AG09309 (cell line): ENCODE results near the gene ASPM.

Experiments
- DNase-seq: peaks from one replicate; pipeline ENCODE4 v3.0.0-alpha.2; 2010; ENCODE audit warnings: low read depth
- H3K4me3 ChIP-seq: 2 replicates; pipeline ENCODE4 v1.5.1; 2011; ENCODE audit warnings: mild to moderate bottlenecking, low read depth, low read length, moderate library complexity; ENCODE audit not compliant: control insufficient read depth
- TF ChIP-seq, protein P1 (sequence below): IDR thresholded peaks from 2 replicates; pipeline ENCODE4 v1.5.1; 2011; ENCODE audit warnings: mild to moderate bottlenecking, low read depth, low read length, inconsistent platforms; ENCODE audit not compliant: insufficient read depth, control insufficient read depth; ENCODE audit errors: missing control alignments

Gene ASPM

DNA sequence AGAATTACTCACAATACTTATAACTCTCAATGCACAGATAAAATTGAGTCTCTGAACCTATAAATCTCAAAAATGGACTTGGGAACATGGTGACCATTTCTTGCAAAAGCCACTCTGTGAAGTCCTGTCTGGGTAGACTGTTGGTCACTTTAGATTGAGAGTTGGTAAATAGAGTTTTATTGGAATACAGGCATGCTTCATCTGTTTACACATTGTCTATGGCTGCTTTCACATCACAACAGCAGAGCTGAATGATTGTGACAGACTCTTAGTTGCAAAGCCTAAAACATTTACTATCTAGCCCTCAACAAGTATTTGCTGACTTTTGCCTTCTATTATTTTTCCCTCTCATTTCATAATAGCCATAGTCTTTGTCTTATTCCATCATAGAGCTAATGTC, 24.1 kb upstream of the ASPM start:
- DNase-seq: no peak
- TF ChIP-seq, protein P1, sequence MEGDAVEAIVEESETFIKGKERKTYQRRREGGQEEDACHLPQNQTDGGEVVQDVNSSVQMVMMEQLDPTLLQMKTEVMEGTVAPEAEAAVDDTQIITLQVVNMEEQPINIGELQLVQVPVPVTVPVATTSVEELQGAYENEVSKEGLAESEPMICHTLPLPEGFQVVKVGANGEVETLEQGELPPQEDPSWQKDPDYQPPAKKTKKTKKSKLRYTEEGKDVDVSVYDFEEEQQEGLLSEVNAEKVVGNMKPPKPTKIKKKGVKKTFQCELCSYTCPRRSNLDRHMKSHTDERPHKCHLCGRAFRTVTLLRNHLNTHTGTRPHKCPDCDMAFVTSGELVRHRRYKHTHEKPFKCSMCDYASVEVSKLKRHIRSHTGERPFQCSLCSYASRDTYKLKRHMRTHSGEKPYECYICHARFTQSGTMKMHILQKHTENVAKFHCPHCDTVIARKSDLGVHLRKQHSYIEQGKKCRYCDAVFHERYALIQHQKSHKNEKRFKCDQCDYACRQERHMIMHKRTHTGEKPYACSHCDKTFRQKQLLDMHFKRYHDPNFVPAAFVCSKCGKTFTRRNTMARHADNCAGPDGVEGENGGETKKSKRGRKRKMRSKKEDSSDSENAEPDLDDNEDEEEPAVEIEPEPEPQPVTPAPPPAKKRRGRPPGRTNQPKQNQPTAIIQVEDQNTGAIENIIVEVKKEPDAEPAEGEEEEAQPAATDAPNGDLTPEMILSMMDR: no peak
- H3K4me3 ChIP-seq: no peak overlapping the region

GRCh38 chr1:197159461-197159860, 13.0 kb upstream of the ASPM start:
- no peak overlapping the region for H3K4me3 ChIP-seq
- TF ChIP-seq, protein P1: no peak
- no peak for DNase-seq

- TF ChIP-seq, protein P1: peak; percentile 14
- no peak overlapping the region for H3K4me3 ChIP-seq
- no peak for DNase-seq
These were observed 10.2 kb upstream of the ASPM start for GRCh38 chr1:197156692-197157091.

DNA sequence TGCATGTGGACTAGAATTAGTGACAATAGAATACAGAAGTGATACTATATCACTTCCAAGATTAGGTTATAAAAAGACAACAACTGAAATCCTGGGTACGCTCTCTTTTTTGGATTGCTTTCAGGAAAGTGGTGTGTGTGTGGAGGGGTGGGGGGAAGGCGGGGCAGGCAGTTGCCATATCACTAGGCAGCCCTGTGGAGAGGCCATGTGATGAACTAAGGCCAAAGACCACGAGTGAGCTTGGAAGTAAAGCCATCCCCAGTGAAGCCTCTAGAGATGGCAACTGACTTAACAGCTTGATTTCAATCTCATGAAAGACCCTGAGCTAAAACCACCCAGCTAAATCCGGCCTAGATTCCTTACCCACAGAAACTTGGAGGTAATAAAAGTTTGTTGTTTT, 6.2 kb upstream of the ASPM start:
- TF ChIP-seq, protein P1: no peak
- DNase-seq: no peak
- no peak overlapping the region for H3K4me3 ChIP-seq

DNA sequence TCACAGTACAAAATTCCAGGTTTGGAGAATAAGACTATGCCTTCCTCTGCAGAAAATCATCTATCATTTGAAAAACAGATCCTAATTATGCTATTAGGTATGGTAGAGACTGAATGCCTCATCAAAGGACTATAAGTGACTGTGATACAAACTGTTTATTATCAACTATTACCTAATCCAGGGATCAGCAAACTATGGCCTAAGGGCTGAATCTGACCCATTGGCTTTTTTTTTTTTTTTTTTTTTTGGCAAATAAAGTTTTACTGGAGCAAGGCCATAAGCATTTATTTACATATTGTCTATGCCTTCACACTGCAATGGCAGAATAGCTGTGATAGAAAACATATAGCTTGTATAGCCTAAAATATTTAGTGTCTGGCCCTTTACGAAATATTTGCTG, 4.7 kb upstream of the ASPM start:
- TF ChIP-seq, protein P1: no peak
- no peak for DNase-seq

DNA sequence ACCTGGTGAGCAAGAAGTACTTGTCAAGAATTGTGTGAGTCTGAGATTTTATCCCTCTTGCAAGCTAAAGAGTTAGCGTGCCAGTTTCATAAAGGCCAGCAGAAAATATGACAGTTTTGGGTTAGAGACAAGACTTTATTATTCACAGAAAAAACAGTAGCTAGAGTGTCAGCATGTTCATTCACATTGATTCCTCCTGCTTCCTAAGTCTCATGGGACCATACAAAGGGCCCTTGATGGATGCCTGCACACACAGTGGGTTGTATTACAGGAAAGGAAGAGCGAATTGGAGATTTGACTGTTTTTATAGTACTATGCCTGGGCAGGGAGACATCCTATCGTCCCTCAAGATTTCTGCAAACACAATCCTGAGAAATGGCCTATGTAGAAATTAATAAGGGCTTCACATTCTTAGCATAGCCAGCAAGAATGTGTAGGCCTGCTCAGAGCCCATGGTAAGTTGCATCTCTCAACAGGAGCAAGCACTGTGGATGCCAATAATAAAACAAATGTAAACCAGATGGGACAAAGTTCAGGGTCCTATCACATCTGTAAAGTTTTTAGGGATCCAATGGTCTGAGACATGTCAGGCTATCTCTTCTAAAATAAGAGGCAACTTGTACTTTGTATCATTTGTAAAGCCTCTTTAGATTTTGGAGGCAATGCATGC, 4.0 kb upstream of the ASPM start:
- DNase-seq: no peak
- TF ChIP-seq, protein P1: no peak
- H3K4me3 ChIP-seq: no peak overlapping the region

More for the DNA sequence above, 4.7 kb upstream of the ASPM start:
- no peak overlapping the region for H3K4me3 ChIP-seq
